Adrenal gland (tissue), 12 donors: ENCODE results near the gene DHH. TPM values are rescaled to one million over a fixed set of nuclear protein-coding genes. Genes with fewer than 3 reads are reported as not detected.
A peak's percentile ranks its signal among the peaks of the same experiment; 100 is the strongest.

Experiments
- DNase-seq, 7 donors: peaks; one replicate each; pipeline ENCODE4 v3.0.0-alpha.2; 2019 to 2020
- H3K27ac ChIP-seq, 5 donors: fragments of 200-600 bp; sonication (generic) in 4 of 5; 1 replicate in 3 of 5; 2 replicates in 2 of 5; pipeline versions ENCODE4 v1.5.1 to v1.8.0; 2016 to 2020; ENCODE audit warnings: mild to moderate bottlenecking in 1 of 5
- H3K27me3 ChIP-seq: fragments of 200-600 bp; 2 replicates; pipeline ENCODE4 v1.8.0; 2021
- H3K36me3 ChIP-seq, 2 donors: fragments of 200-600 bp; replicated peaks in 1 of 2; 1 replicate in 1 of 2; 2 replicates in 1 of 2; pipeline versions ENCODE4 v1.5.1 to v1.8.0; 2018 to 2022
- H3K4me1 ChIP-seq, 2 donors: fragments of 200-600 bp; replicated peaks in 1 of 2; 1 replicate in 1 of 2; 2 replicates in 1 of 2; pipeline versions ENCODE4 v1.5.1 to v1.8.0; 2018 to 2021
- H3K4me3 ChIP-seq, 4 donors: fragments of 200-600 bp; sonication (generic) in 3 of 4; one replicate each; pipeline ENCODE4 v1.5.1; 2016 to 2018
- H3K9me3 ChIP-seq, 3 donors: fragments of 200-600 bp; sonication (generic) in 1 of 3; replicated peaks in 1 of 3; 1 replicate in 2 of 3; 2 replicates in 1 of 3; pipeline versions ENCODE4 v1.5.1 to v1.8.0; 2016 to 2021
- CTCF ChIP-seq, 6 experiments: fragments of 450-650 bp in 4 of 6; fragments of 200-600 bp in 2 of 6; sonication (generic) in 1 of 6; IDR thresholded peaks; 1 replicate in 5 of 6; 2 replicates in 1 of 6; pipeline versions ENCODE4 v1.5.1 to v1.8.0; 2016 to 2021; ENCODE audit warnings: antibody characterized with exemption in 6 of 6, mild to moderate bottlenecking in 2 of 6, moderate library complexity in 1 of 6
- POLR2A ChIP-seq, 2 donors: fragments of 450-650 bp; IDR thresholded peaks; one replicate each; pipeline ENCODE4 v1.6.1; 2017; ENCODE audit warnings: antibody characterized with exemption in 2 of 2, mild to moderate bottlenecking in 2 of 2, moderate library complexity in 1 of 2
- WGBS, 4 donors: extraction: QIAGEN DNeasy Blood & Tissue Kit in 2 of 4; methylation state at CpG; one replicate each; pipeline versions ENCODE4 v1.1.5 to v1.1.7; 2013 to 2017; 5-methylcytosine and 5-hydroxymethylcytosine counted together
- intact Hi-C, 2 donors: fragments of 100-400 bp; cut with DNase I; formaldehyde crosslinking; loops; one replicate each; pipeline versions ENCODE4 v1.14.1 to v1.15.0; 2022 to 2023
- polyA plus RNA-seq, 3 donors: library from polyadenylated mRNA; stranded (reverse); fragments of 200-250 nt in 2 of 3; fragments of 350-450 nt in 1 of 3; fragmentation: Illumina TruSeq in 1 of 3; extraction: RNeasy Lipid Tissue Mini Kit (QIAGEN cat#74804) in 1 of 3; gene quantifications; one replicate each; pipeline ENCODE4 v1.2.3, GENCODE V29; 2013 to 2014
- total RNA-seq, 9 donors: library from RNA; depleted of rRNA in 4 of 9; stranded (reverse); fragments of >200 nt in 4 of 9; fragments of 120-200 nt in 1 of 9; fragmentation: NEBNext Ultra II Directional in 1 of 9; extraction: Animal tissue kit (Norgen Biotek cat#: 25700) in 1 of 9; gene quantifications; one replicate each; pipeline versions ENCODE4 v1.1.0 to v1.2.4, GENCODE V29; 2013 to 2023
- donor health status: healthy with polysubstance abuse.
- donor health status: Bipolar disorder and iron deficiency.
- donor health status: DM: yes; HTN: yes; CAD: no.
- donor health status: DM: no; HTN: no; CAD: no.
- donor health status: DM: no; HTN: no; CAD: no.
- donor health status: DM: yes; HTN: yes; CAD: no.

Gene DHH
- total and polyA plus RNA-seq, 12 donors: 0.13 to 5.9 (median 0.50) TPM

- no peak for TF ChIP-seq POLR2A (IDR thresholded peaks at IDR 0.05)
- TF ChIP-seq CTCF (IDR thresholded peaks at IDR 0.05): no peak
- H3K36me3 ChIP-seq: peaks cover 0 to 76% of the 10 kb centered on the region in 2 donors
- WGBS, 4 donors: 85 to 89% (median 87%) methylated on average over 10 to 16 of the region's 16 CpGs
Observed at GRCh38 chr12:49052451-49053208, 42.0 kb downstream of the DHH start.

GRCh38 chr12:49051777-49052438 lies 42.7 kb downstream of the DHH start:
- WGBS, 4 donors: 87 to 90% (median 88%) methylated on average over 20 of the region's 20 CpGs

More at GRCh38 chr12:49052451-49053208, 42.0 kb downstream of the DHH start:
- no peak overlapping the region for H3K4me3 ChIP-seq
- intact Hi-C loops: no loop called here
- H3K4me1 ChIP-seq: peaks cover 25 to 27% of the 10 kb centered on the region in 2 donors
- DNase-seq: peak in 1 of 7 donors; percentile 31
- H3K9me3 ChIP-seq: no peaks in the 10 kb centered on the region
- no peak overlapping the region for H3K27ac ChIP-seq
- no peaks in the 10 kb centered on the region for H3K27me3 ChIP-seq

GRCh38 chr12:49051373-49051764 lies 43.2 kb downstream of the DHH start:
- 90 to 96% (median 93%) methylated on average over 17 to 18 of the region's 18 CpGs for WGBS, 4 donors
- Histone ChIP-seq H3K36me3 (peaks cover 0 to 88% of the 10 kb centered on the region in 2 donors), H3K27me3 (no peaks in the 10 kb centered on the region), H3K27ac (no peak overlapping the region), H3K4me3 (no peak overlapping the region), H3K9me3 (no peaks in the 10 kb centered on the region), H3K4me1 (peaks cover 14 to 15% of the 10 kb centered on the region in 2 donors)
- no peak for TF ChIP-seq CTCF (IDR thresholded peaks at IDR 0.05)
- DNase-seq: peak in 2 of 7 donors; percentile 12 to 26
- intact Hi-C loops: no loop called here

More at GRCh38 chr12:49051777-49052438, 42.7 kb downstream of the DHH start:
- Histone ChIP-seq H3K9me3 (no peaks in the 10 kb centered on the region), H3K4me3 (no peak overlapping the region), H3K27ac (no peak overlapping the region), H3K36me3 (peaks cover 0 to 83% of the 10 kb centered on the region in 2 donors), H3K4me1 (peaks cover 17 to 20% of the 10 kb centered on the region in 2 donors), H3K27me3 (no peaks in the 10 kb centered on the region)
- intact Hi-C loops: no loop called here
- TF ChIP-seq CTCF (IDR thresholded peaks at IDR 0.05) (no peak), POLR2A (IDR thresholded peaks at IDR 0.05) (no peak)
- DNase-seq: peak in 1 of 7 donors; percentile 14

DNA sequence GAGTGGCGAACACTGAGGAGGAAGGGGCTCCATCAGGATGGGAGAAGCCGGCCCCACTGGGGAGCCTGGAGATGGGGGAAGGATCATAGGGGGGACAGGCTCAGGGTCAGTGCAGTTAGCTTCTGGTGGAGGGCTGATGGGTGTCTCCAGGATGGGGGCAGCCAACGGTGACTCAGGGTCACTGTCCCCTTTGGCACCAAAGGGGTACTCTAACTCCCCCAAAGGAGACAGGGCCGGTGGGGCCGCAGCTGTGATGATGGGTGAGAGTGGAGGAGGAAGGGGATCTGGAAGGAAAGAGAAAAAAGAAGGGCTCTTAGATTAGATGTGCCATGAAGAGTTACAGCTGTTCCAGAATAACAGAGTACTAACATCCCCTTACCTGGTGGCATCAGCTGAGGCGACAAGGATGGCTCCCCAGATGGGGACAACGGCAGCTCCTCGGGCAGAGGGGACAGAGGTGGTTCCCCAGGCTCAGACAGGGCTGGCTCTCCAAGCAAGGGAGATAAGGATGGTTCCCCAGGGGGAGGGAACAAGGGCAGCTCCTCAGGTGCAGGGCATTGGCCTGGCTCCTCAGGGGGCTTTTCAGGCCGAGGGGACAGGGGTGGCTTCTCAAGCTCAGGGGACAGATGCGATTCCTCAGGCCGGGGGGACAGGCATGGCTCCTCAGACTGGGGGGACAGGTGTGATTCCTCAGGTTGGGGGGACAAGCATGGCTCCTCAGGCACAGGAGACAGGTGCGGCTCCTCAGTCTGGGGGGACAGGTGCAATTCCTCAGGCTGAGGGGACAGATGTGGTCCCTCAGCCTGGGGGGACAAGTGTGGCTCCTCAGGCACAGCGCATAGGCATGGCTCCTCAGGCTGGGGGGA lies 43.9 kb downstream of the DHH start:
- Histone ChIP-seq H3K27me3 (no peaks in the 10 kb centered on the region), H3K27ac (no peak overlapping the region), H3K36me3 (peaks cover 0 to 94% of the 10 kb centered on the region in 2 donors), H3K4me3 (no peak overlapping the region), H3K4me1 (peaks cover 8% of the 10 kb centered on the region in 2 donors), H3K9me3 (no peaks in the 10 kb centered on the region)
- 88 to 90% (median 89%) methylated on average over 8 to 13 of the region's 13 CpGs for WGBS, 4 donors
- intact Hi-C loops: no loop called here
- DNase-seq: peak in 1 of 7 donors; percentile 13
- no peak for TF ChIP-seq POLR2A (IDR thresholded peaks at IDR 0.05)
- no peak for TF ChIP-seq CTCF (IDR thresholded peaks at IDR 0.05)
